Measurements from ENCODE around the gene NTM.

DNA sequence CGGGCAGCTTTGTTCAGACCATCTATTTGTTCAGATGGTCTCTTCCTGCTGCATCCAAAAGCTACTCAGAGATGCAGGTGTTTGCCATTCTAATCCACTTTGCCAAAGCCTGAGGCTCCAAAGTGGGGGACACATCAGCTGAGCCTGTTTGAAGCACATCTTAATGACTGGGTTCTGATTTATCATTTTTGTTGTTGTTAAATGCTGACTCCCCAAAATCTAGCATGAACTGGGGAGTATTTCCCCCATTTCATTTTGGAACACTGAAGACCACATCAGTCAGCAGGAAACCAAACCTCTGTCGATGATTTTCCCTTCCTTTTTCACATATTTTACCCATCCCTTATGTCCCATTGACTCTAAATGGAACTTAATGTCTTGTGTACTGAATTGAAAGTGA lies 262.6 kb downstream of the NTM start:
- TF ChIP-seq POLR2A (IDR thresholded peaks at IDR 0.05; ENCODE audit: low read depth, low read length): no peak
- TF ChIP-seq, protein P1, sequence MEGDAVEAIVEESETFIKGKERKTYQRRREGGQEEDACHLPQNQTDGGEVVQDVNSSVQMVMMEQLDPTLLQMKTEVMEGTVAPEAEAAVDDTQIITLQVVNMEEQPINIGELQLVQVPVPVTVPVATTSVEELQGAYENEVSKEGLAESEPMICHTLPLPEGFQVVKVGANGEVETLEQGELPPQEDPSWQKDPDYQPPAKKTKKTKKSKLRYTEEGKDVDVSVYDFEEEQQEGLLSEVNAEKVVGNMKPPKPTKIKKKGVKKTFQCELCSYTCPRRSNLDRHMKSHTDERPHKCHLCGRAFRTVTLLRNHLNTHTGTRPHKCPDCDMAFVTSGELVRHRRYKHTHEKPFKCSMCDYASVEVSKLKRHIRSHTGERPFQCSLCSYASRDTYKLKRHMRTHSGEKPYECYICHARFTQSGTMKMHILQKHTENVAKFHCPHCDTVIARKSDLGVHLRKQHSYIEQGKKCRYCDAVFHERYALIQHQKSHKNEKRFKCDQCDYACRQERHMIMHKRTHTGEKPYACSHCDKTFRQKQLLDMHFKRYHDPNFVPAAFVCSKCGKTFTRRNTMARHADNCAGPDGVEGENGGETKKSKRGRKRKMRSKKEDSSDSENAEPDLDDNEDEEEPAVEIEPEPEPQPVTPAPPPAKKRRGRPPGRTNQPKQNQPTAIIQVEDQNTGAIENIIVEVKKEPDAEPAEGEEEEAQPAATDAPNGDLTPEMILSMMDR (IDR thresholded peaks at IDR 0.05; ENCODE audit: extremely low read depth in 1 of 2, insufficient read depth in 1 of 2, low read depth in 1 of 2, low read length in 2 of 2): no peak

All from endothelial cell of umbilical vein (primary cell).